ENCODE results near the gene CASZ1. TPM values are rescaled to one million over a fixed set of nuclear protein-coding genes. Genes with fewer than 3 reads are reported as not detected.

CASZ1 gene
- total and polyA plus RNA-seq, 10 of the 15 experiments (the other 5 are each of a cell fraction or from before 2014, with no cell fraction given): 0.52 to 9.8 (median 3.7) TPM

DNA sequence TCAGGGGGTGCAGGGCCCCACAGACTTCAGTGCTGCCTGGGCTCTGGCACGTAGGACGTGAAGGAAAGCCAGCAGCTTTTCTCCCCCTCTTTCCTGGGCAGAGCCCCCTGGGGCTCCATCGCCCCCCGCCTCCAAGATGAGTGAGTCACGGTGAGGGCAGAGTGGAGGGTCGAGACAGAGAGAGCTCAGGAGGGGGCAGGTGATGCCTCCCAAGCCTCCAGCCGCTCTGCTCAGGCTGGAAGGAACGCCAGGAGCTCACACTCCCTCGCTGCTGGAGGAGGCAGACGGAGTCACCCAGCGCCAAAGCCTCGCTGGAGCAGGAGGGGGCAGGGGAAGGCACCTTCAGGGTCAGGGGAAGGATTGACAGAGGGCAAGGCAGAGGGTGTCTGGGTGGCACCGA, 119.5 kb downstream of the CASZ1 start:
- no peaks in the 10 kb centered on the region for H4K20me1 ChIP-seq (ENCODE audit: control insufficient read depth, insufficient read depth)
- H3K9me3 ChIP-seq (replicated peaks; ENCODE audit: control insufficient read depth, insufficient read depth, low read length): no peaks in the 10 kb centered on the region
- intact Hi-C loops (cut with micrococcal nuclease; ENCODE audit: unreplicated experiment): no loop called here
- CTCF ChIA-PET: interaction anchor here (0.6 kb wide), 1 partner anchor 168 kb away, joined by 4 read pairs; no protein-coding TSS in a partner anchor
- POLR2A ChIA-PET: no interaction called here
- no peak overlapping the region for H3K4me3 ChIP-seq
- WGBS (ENCODE audit: insufficient coverage, insufficient replicate concordance, low lambda C conversion rate, missing lambda C conversion rate): 55% methylated on average over 13 of the region's 13 CpGs
- H3K36me3 ChIP-seq (ENCODE audit: control insufficient read depth in 2 of 2, insufficient read depth in 2 of 2, low read length in 1 of 2): no peaks in the 10 kb centered on the region
- no peaks in the 10 kb centered on the region for H3K4me1 ChIP-seq (ENCODE audit: control insufficient read depth, insufficient read depth, low read length)
- no peaks in the 10 kb centered on the region for H3K79me2 ChIP-seq (ENCODE audit: control insufficient read depth, insufficient read depth, low read length)
- RAD21 ChIA-PET (ENCODE audit: unreplicated experiment): no interaction called here
- no peak overlapping the region for H3K27ac ChIP-seq (ENCODE audit: control insufficient read depth, insufficient read depth)
- FAIRE-seq: no peak
- H3K9ac ChIP-seq (ENCODE audit: control insufficient read depth, insufficient read depth, low read length): no peak overlapping the region
- SMC1A ChIA-PET (ENCODE audit: uncharacterized antibody, unreplicated experiment): interaction anchor here (1.2 kb wide), 1 partner anchor 13 kb away, joined by 3 read pairs; no protein-coding TSS in a partner anchor
- H3K27me3 ChIP-seq (replicated peaks in 1 of 2; ENCODE audit: control insufficient read depth in 2 of 2, insufficient read depth in 2 of 2, low read length in 1 of 2): no peaks in the 10 kb centered on the region
- no peak for TF ChIP-seq SP1 (IDR thresholded peaks at IDR 0.05; ENCODE audit: low read depth, low read length)
- TF ChIP-seq SMARCA5 (IDR thresholded peaks at IDR 0.05): no peak
- no peak for TF ChIP-seq RBBP5 (conservative IDR thresholded peaks at IDR 0.05)
- no peak for TF ChIP-seq JUND (IDR thresholded peaks at IDR 0.05; ENCODE audit: low read depth, low read length)
- TF ChIP-seq, protein P1, sequence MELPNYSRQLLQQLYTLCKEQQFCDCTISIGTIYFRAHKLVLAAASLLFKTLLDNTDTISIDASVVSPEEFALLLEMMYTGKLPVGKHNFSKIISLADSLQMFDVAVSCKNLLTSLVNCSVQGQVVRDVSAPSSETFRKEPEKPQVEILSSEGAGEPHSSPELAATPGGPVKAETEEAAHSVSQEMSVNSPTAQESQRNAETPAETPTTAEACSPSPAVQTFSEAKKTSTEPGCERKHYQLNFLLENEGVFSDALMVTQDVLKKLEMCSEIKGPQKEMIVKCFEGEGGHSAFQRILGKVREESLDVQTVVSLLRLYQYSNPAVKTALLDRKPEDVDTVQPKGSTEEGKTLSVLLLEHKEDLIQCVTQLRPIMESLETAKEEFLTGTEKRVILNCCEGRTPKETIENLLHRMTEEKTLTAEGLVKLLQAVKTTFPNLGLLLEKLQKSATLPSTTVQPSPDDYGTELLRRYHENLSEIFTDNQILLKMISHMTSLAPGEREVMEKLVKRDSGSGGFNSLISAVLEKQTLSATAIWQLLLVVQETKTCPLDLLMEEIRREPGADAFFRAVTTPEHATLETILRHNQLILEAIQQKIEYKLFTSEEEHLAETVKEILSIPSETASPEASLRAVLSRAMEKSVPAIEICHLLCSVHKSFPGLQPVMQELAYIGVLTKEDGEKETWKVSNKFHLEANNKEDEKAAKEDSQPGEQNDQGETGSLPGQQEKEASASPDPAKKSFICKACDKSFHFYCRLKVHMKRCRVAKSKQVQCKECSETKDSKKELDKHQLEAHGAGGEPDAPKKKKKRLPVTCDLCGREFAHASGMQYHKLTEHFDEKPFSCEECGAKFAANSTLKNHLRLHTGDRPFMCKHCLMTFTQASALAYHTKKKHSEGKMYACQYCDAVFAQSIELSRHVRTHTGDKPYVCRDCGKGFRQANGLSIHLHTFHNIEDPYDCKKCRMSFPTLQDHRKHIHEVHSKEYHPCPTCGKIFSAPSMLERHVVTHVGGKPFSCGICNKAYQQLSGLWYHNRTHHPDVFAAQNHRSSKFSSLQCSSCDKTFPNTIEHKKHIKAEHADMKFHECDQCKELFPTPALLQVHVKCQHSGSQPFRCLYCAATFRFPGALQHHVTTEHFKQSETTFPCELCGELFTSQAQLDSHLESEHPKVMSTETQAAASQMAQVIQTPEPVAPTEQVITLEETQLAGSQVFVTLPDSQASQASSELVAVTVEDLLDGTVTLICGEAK (IDR thresholded peaks at IDR 0.05; ENCODE audit: borderline replicate concordance): no peak
- no peak for TF ChIP-seq NRF1 (conservative IDR thresholded peaks at IDR 0.05; ENCODE audit: low read depth, low read length)
- no peak for TF ChIP-seq IKZF2 (IDR thresholded peaks at IDR 0.05)
- no TSS peak for BruUV-seq (replicated peaks)
- no peak for ATAC-seq
- in situ Hi-C loops (cut with MboI): no loop called here
- DNase-seq (ENCODE audit: low read depth, low spot score): no peak
- H3K4me2 ChIP-seq (ENCODE audit: control insufficient read depth, insufficient read depth): no peak overlapping the region
- no peak overlapping the region for H2AFZ ChIP-seq (ENCODE audit: control insufficient read depth, low read depth, low read length)
